ENCODE data around the gene TTC9B. TPM values are rescaled to one million over a fixed set of nuclear protein-coding genes. Genes with fewer than 3 reads are reported as not detected.

TTC9B gene
- total and polyA plus RNA-seq, 8 donors, result 0.11 to 0.20 (median 0.15) TPM; not detected in 2

DNA sequence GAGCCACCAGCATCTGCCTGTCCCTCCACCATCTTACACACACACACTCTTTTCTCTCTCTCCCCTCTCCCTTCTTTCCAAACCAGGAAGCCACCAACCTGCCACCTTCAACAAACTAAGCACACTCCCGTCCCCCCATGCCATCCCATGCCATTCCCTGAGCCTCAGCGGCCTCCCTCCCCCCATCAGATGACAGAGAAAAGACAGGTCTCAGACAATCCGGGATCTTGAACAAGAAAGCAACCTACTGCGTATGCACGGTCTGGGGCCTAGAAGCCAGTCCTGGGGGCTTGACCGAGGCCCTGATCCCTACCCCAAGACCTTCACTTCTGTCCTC lies 47.5 kb upstream of the TTC9B start:
- H3K4me1 ChIP-seq, result peaks cover 0 to 5% of the 10 kb centered on the region in 2 donors
- no peaks in the 10 kb centered on the region for H3K9me3 ChIP-seq
- intact Hi-C loops (cut with DNase I), result no loop called here
- H3K27ac ChIP-seq, result no peak overlapping the region
- H3K36me3 ChIP-seq, result peaks cover 0 to 51% of the 10 kb centered on the region in 2 donors
- no peak overlapping the region for H3K4me3 ChIP-seq
- no peaks in the 10 kb centered on the region for H3K27me3 ChIP-seq
- ATAC-seq (no peak), DNase-seq (no peak)
- TF ChIP-seq, protein P1, sequence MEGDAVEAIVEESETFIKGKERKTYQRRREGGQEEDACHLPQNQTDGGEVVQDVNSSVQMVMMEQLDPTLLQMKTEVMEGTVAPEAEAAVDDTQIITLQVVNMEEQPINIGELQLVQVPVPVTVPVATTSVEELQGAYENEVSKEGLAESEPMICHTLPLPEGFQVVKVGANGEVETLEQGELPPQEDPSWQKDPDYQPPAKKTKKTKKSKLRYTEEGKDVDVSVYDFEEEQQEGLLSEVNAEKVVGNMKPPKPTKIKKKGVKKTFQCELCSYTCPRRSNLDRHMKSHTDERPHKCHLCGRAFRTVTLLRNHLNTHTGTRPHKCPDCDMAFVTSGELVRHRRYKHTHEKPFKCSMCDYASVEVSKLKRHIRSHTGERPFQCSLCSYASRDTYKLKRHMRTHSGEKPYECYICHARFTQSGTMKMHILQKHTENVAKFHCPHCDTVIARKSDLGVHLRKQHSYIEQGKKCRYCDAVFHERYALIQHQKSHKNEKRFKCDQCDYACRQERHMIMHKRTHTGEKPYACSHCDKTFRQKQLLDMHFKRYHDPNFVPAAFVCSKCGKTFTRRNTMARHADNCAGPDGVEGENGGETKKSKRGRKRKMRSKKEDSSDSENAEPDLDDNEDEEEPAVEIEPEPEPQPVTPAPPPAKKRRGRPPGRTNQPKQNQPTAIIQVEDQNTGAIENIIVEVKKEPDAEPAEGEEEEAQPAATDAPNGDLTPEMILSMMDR (IDR thresholded peaks at IDR 0.05), result no peak

DNA sequence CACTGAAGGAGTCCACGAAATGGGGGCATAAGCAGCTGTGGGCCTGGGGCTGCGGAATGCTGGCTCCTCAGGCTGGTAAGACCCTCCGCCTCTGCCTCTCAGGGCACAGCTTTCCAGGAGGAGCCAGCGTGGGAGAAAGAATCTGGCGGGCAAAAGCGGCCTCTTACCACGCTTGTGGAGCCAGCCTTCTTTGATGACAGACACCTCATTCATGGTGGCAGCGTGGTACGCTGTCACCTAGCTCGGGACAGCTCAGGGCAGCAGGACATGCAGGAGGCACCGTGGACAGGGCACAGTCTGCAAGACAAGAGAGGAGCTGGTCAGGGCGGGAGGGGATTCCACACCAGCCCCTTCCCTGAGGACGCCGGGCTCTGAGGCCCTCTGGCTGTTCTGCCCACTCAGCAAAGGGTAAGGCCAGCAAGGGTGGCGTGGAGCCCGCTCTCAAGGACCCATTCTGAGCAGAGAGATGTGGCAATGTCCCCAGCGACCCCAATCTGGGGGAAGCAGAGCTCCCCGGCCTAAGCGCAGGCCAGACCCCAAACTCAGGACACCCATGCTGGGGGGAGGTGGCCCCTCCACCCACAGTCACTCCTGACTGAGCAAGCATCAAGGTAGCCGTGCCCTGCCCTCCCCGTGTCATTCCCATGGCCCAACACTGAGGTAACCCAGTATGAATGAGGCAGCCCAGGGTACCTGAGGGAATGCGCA lies 47.0 kb upstream of the TTC9B start:
- Histone ChIP-seq H3K27ac (no peak overlapping the region), H3K9me3 (no peaks in the 10 kb centered on the region), H3K4me1 (peaks cover 0 to 2% of the 10 kb centered on the region in 2 donors), H3K36me3 (peaks cover 0 to 48% of the 10 kb centered on the region in 2 donors), H3K4me3 (no peak overlapping the region), H3K27me3 (no peaks in the 10 kb centered on the region)
- intact Hi-C loops (cut with DNase I), result no loop called here
- no peak for ATAC-seq
- TF ChIP-seq, protein P1 (IDR thresholded peaks at IDR 0.05), result no peak
- no peak for DNase-seq

DNA sequence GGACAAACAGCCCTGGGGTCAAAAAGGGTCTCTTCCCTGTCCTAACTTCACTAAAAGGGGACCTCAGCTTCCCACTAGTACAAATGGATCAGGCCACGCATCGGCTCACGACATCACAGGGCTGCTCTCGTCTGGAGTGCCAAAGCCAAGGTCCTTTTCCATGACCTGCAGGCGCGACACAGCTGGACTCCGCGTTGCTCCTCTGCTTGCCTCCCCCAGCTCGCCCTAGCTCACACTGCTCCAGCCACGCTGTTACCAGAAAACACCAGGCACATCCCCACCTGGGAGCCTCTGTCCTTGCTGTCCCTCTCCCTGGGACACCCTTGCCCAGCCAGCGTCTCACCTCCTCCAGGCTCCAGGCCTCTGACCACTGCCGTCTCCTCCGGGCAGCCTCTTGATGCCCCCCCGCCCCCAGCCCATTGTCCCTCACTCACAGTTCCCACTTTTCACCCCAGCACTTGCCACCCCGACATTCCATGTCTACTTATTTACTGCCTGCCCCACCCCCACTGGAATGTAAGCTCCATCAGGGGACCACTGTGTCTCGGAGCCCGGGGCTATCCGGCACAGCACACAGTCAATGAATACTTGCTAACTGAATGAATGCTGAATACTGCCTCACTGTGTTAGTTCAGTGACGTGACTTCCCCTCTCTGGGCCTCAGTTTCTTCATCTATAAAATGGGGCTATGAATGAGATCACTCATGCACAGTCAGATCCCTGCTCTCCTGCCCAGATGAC lies 46.3 kb upstream of the TTC9B start:
- TF ChIP-seq, protein P1 (IDR thresholded peaks at IDR 0.05), result no peak
- Histone ChIP-seq H3K27ac (no peak overlapping the region), H3K4me3 (no peak overlapping the region), H3K9me3 (no peaks in the 10 kb centered on the region), H3K27me3 (no peaks in the 10 kb centered on the region), H3K4me1 (peaks cover 0 to 4% of the 10 kb centered on the region in 2 donors), H3K36me3 (peaks cover 0 to 47% of the 10 kb centered on the region in 2 donors)
- intact Hi-C loops (cut with DNase I), result no loop called here
- ATAC-seq (no peak), DNase-seq (no peak)

DNA sequence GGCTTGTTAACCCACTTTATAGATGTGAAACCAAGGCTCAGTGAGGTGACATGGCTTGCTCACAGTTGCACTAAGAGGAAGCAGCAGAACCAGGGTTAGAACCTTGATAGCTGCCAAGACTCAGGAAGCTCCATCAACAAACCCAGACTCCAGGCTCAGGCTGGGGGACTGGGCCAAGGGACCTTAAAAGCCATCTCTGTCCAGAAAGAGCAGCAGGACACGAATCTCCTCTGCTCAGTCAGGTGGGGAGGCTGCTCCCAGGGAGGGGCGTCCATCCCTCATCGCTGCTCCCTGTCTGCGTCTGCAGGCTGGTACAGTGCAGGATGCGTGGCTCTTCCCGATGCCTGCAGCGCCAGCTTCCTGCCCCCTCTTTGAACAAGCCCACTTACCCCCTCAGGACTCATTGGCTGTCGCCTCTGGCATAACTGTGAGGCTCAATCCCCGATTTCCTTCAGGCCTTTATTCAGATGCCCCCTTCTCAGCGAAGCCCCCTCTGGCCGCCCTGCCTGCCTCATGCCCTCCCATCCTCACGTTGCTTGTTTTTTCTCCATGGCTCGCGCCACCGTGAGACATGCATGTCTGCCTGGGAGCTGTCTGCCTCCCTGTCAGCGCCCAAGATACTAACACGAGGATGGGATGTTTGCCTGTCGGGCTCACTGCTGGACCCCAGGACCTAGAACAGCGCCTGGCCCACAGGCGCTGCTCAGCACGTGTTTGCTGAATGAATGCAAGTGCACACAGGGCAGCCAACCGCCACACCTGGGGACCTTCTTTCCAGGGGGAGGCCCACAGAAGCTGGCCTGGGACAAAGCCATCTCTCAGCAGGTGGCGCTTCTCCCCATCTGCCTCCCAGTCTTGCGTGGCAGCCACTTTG lies 45.5 kb upstream of the TTC9B start:
- ATAC-seq (no peak), DNase-seq (no peak)
- no peaks in the 10 kb centered on the region for H3K27me3 ChIP-seq
- H3K9me3 ChIP-seq, result no peaks in the 10 kb centered on the region
- H3K4me1 ChIP-seq, result peaks cover 0 to 4% of the 10 kb centered on the region in 2 donors
- H3K27ac ChIP-seq, result no peak overlapping the region
- intact Hi-C loops (cut with DNase I), result no loop called here
- TF ChIP-seq, protein P1 (IDR thresholded peaks at IDR 0.05), result no peak
- H3K4me3 ChIP-seq, result no peak overlapping the region
- peaks cover 0 to 46% of the 10 kb centered on the region in 2 donors for H3K36me3 ChIP-seq

All from left lung (tissue), 10 donors.